ENCODE measurements around the gene HCN2. TPM values are rescaled to one million over a fixed set of nuclear protein-coding genes. Genes with fewer than 3 reads are reported as not detected.
A peak's percentile ranks its signal among the peaks of the same experiment; 100 is the strongest.

HCN2 gene
- total and polyA plus RNA-seq, 2 of the 8 experiments (the other 6 are each of a cell fraction or from before 2014, with no cell fraction given) = 1.0 to 4.0 TPM

GRCh38 chr19:571566-571974 lies 18.1 kb upstream of the HCN2 start:
- Histone ChIP-seq H2BK5ac (ENCODE audit: low read depth, low read length) (peak overlapping the region; percentile 96), H3K79me2 (ENCODE audit: control insufficient read depth in 1 of 2, insufficient read depth in 2 of 2, low read length in 2 of 2) (peaks cover 34 to 42% of the 10 kb centered on the region in 2 experiments; a peak in 3 of 4 replicates), H2BK120ac (replicated peaks; ENCODE audit: low read depth, low read length) (peak overlapping the region; percentile 96), H3K9me3 (ENCODE audit: insufficient read depth in 2 of 2, low read depth in 1 of 2, low read length in 1 of 2) (peaks cover 0 to 5% of the 10 kb centered on the region in 2 experiments; a peak in 1 of 4 replicates), H2BK20ac (ENCODE audit: low read length) (no peak overlapping the region), H4K5ac (ENCODE audit: insufficient read length, low read depth, low read length) (peak overlapping the region; percentile 75), H3K4me3 (ENCODE audit: extremely low read depth in 1 of 4, insufficient read depth in 2 of 4, low read depth in 3 of 4, low read length in 4 of 4) (peak overlapping the region; percentile 43 to 96 (median 76)), H3K23me2 (ENCODE audit: low read depth, low read length) (peaks cover 11% of the 10 kb centered on the region; the same call in 1 of the 2 replicates), H2BK12ac (ENCODE audit: low read depth, low read length) (peak overlapping the region; percentile 86), H3K36me3 (ENCODE audit: control insufficient read depth in 2 of 4, insufficient read depth in 4 of 4, low read length in 3 of 4) (peaks cover 0 to 3% (median 0%) of the 10 kb centered on the region in 4 experiments; a peak in 3 of 8 replicates), H3K18ac (ENCODE audit: extremely low read depth, low read length) (peak overlapping the region; percentile 85), H4K91ac (replicated peaks; ENCODE audit: insufficient read length, low read length) (peak overlapping the region; percentile 99), H3K27ac (ENCODE audit: low read depth, low read length) (peak overlapping the region; percentile 64; the same call in 1 of the 2 replicates), H3K27me3 (replicated peaks in 1 of 4; ENCODE audit: control insufficient read depth in 3 of 4, extremely low read depth in 1 of 4, insufficient read depth in 3 of 4, low read length in 3 of 4) (peaks cover 0 to 3% (median 0%) of the 10 kb centered on the region in 4 experiments; a peak in 1 of 7 replicates), H3K23ac (ENCODE audit: insufficient read length) (no peak overlapping the region), H2AK5ac (ENCODE audit: low read depth, low read length) (no peak overlapping the region), H4K20me1 (replicated peaks in 1 of 2; ENCODE audit: control insufficient read depth in 1 of 2, insufficient read depth in 2 of 2, low read length in 2 of 2) (peaks cover 13 to 18% of the 10 kb centered on the region in 2 experiments), H3K56ac (replicated peaks; ENCODE audit: insufficient read length, low read depth, low read length) (peak overlapping the region; percentile 86), H3K4me1 (replicated peaks in 1 of 4; ENCODE audit: control insufficient read depth in 3 of 4, insufficient read depth in 4 of 4, low read length in 3 of 4) (peaks cover 0 to 18% (median 11%) of the 10 kb centered on the region in 4 experiments; a peak in 5 of 7 replicates), H3K9ac (replicated peaks in 1 of 4; ENCODE audit: extremely low read depth in 1 of 4, low read depth in 3 of 4, low read length in 3 of 4) (peak overlapping the region; percentile 35 to 90 (median 76)), H3K4ac (replicated peaks; ENCODE audit: insufficient read length, low read depth, low read length) (peak overlapping the region; percentile 71), H3K14ac (ENCODE audit: insufficient read length) (no peak overlapping the region), H2BK15ac (ENCODE audit: low read length) (peak overlapping the region; percentile 49; the same call in 1 of the 2 replicates), H4K8ac (ENCODE audit: extremely low read depth, insufficient read depth, low read length) (peak overlapping the region; percentile 88), H2AFZ (ENCODE audit: low read length) (peak overlapping the region; percentile 10; the same call in 1 of the 2 replicates), H3K79me1 (ENCODE audit: low read depth, low read length) (0 out of 2 replicates have a peak, but pooled peaks cover 2% of the 10 kb centered on the region), H3K4me2 (ENCODE audit: insufficient read depth in 1 of 2, low read depth in 2 of 2, low read length in 2 of 2) (peak overlapping the region; percentile 86 to 99)
- CTCF ChIA-PET (ENCODE audit: partially characterized antibody) = interaction anchor here (0.7 kb wide), 1 partner anchor 17 kb away, joined by 3 read pairs; no protein-coding TSS in a partner anchor
- 3% methylated on average over 14 of the region's 14 CpGs; no CpG with 5 or more reads in 1 of the 2 experiments for WGBS, 2 experiments (ENCODE audit: extremely low coverage in 1 of 2, insufficient coverage in 1 of 2, insufficient read length in 1 of 2, insufficient replicate concordance in 2 of 2, low coverage in 1 of 2, low lambda C conversion rate in 2 of 2, missing lambda C conversion rate in 1 of 2)
- DNase-seq (ENCODE audit: low read depth in 1 of 2, low spot score in 2 of 2) = no peak
- POLR2A ChIA-PET (ENCODE audit: partially characterized antibody) = interaction anchor here (0.6 to 2.4 kb wide), 35 partner anchors 9 to 227 kb away, joined by 3 to 17 read pairs (median 4); partner anchors contain the start of gene CDC34
- no peak for FAIRE-seq
- TF ChIP-seq KDM4A (IDR thresholded peaks at IDR 0.05; ENCODE audit: low read depth, low read length, severe bottlenecking) (peak; percentile 2), EP300 (IDR thresholded peaks at IDR 0.05; ENCODE audit: borderline replicate concordance in 1 of 2, low read depth in 2 of 2, low read length in 2 of 2) (no peak), ATF2 (IDR thresholded peaks at IDR 0.05; ENCODE audit: low read length) (peak; percentile 24; the same call in 1 of the 2 replicates), TAF1 (IDR thresholded peaks at IDR 0.05; ENCODE audit: low read depth, low read length) (peak; percentile 12; the same call in 1 of the 2 replicates), PHF8 (conservative IDR thresholded peaks at IDR 0.05; ENCODE audit: low read depth, low read length) (0 out of 2 replicates have a peak, but pooled peaks have one; percentile 18)
